AG10803 (cell line): Measurements from ENCODE around the gene CDH22.

Experiments
- DNase-seq: peaks from one replicate; pipeline ENCODE4 v3.0.0; 2010; ENCODE audit warnings: low read depth
- H3K4me3 ChIP-seq: 2 replicates; pipeline ENCODE4 v1.5.1; 2011; ENCODE audit warnings: mild to moderate bottlenecking, low read length, control low read depth
- TF ChIP-seq, protein P1 (sequence below): conservative IDR thresholded peaks from 2 replicates; pipeline ENCODE4 v1.5.1; 2011; ENCODE audit warnings: mild to moderate bottlenecking, low read length, control low read depth, inconsistent platforms

Gene CDH22

DNA sequence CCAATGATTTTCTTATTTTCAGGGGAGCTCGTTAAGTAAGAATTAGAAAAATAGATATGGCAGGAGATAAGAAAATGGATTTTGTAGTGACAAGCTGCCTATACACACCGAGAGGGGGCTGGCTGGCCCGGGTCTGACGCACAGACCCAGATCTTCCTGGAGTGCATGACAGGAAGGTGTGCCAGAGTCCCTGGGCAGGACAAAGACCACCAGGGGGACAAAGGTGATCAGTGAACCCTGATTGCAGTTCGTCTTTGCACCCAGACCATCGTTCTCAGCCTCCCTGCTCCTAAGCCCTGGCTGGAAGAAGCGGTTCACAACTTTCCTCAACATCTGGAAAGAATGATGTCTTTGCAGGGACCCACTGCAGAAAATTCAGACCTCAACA lies 24.3 kb downstream of the CDH22 start:
- H3K4me3 ChIP-seq, result no peak overlapping the region
- TF ChIP-seq, protein P1, sequence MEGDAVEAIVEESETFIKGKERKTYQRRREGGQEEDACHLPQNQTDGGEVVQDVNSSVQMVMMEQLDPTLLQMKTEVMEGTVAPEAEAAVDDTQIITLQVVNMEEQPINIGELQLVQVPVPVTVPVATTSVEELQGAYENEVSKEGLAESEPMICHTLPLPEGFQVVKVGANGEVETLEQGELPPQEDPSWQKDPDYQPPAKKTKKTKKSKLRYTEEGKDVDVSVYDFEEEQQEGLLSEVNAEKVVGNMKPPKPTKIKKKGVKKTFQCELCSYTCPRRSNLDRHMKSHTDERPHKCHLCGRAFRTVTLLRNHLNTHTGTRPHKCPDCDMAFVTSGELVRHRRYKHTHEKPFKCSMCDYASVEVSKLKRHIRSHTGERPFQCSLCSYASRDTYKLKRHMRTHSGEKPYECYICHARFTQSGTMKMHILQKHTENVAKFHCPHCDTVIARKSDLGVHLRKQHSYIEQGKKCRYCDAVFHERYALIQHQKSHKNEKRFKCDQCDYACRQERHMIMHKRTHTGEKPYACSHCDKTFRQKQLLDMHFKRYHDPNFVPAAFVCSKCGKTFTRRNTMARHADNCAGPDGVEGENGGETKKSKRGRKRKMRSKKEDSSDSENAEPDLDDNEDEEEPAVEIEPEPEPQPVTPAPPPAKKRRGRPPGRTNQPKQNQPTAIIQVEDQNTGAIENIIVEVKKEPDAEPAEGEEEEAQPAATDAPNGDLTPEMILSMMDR, result no peak
- DNase-seq, result no peak

DNA sequence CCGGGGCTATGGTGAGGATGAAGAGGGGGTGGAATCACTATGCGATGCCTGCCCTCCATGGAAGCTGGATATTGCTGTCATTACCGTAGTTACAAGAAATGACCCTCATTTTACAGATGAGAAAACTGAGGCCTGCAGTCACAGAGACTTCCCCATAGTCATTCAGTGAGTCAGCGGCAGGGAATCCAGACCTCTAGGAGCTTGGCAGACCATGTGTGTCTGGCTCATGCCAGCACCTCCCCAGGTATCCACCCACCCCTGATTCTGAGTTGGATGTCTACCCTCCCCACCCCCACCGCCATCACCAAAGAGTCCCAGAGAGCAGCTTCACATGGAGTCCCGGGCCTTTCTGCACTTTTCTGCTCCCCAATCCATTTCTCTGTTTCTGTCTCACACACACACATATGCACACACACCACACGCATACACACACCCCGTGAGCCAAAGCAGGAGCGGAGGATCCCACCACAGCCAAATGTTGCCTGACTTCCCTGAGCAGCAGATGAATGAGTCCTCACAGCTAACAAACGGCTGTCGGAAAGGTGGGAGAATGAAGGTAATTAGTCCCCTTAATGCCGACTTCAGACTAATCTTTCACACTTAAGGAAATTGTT lies 24.8 kb downstream of the CDH22 start:
- TF ChIP-seq, protein P1, result no peak
- no peak overlapping the region for H3K4me3 ChIP-seq
- no peak for DNase-seq

DNA sequence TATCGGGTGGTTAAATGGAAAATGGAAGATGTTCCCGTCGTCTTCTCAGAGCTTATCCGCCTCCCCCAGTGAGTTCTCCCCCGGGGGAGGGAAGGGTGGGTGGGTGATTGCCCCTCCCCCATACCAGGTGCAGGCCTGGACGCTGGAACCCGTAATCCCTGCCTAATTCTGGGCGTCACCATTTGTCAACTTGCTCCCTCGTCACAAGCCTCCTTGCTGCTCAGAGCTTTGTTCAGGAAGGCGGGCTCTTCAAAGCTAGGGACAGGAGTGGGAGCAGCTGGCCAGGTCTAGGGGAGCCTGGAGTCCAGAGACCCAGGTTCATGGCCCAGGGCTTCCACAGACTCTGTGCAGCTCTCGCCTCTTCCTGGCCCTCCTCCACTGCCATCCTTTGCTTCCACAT lies 25.6 kb downstream of the CDH22 start:
- TF ChIP-seq, protein P1, result no peak
- no peak overlapping the region for H3K4me3 ChIP-seq
- DNase-seq, result no peak

DNA sequence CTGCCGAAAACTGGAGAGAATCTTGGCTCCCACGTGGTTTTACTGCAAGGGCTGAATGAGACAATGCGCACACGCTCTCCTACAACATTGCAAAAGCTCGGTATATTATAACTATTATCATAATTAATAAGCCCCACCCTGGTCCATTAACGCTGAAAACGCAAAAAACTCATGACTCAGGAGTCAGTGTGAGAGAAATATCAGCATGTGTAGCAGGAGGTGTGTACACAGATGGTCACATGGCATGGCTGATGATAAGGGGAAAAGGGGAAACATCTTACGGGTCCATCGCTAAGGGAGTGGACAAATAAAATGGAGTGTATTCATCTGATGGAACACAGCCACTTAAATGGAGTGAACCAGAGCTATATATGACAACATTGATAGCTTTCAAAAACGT lies 29.2 kb downstream of the CDH22 start:
- no peak for DNase-seq
- H3K4me3 ChIP-seq, result no peak overlapping the region
- TF ChIP-seq, protein P1, result no peak

DNA sequence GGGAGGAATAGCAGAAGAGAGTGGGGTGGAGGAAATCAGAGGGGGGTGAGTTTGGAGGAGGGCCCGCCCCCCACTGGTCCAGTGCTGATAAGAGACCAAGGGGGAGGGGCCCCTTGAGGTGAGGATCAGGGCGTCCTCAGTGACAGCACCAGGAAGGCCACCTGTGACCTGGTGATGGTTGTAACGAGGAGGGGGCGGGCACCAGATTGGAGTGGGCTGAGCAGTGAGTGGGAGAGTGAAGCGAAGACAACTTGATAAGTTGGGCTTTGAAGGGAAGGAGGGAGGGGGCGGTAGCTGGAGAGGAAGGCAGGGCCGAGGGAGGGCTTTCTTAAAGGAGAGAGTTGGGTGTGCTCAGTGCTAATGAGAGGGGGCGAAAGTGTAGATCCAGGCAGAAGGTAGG lies 30.7 kb downstream of the CDH22 start:
- TF ChIP-seq, protein P1, result no peak
- no peak for DNase-seq
- H3K4me3 ChIP-seq, result no peak overlapping the region

DNA sequence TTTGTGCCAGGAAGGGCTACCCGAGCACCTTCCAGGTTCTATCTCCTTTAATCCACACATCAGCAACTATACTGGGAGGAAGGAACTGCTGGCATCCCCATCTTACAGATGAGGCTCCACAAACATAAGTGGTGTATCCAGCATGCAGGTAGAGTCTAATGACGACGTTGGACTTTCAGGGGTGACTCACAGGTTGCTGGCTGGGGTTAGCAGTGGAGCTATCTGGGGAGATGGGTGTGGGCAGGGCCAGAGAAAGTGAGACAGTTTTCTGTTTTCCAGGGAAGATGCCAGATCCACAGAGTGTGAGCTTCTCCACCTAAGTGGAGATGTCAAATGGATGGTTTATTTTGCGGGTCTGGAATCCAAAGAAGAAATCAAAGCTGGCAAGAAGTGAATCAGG lies 31.8 kb downstream of the CDH22 start:
- TF ChIP-seq, protein P1, result no peak
- no peak overlapping the region for H3K4me3 ChIP-seq
- DNase-seq, result no peak

DNA sequence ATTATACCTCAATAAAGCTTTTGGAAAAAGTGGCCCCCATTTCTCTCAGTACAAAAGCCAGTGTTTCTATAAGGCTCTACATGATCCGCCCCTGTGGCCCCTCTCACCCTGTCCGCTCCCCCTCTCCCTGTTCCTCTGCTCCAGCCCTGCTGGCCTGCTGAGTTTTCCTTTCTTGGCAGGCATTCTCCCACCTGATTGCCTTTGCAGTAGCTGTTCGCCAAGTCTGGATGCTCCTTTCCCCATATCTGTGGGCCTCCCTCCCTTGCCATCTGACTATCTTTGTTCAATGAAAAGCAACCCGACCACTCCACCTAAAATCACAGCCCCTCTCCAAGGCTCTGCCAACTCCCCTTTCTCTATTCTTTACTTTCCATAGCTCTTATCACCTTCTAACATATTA lies 33.2 kb downstream of the CDH22 start:
- TF ChIP-seq, protein P1, result no peak
- no peak for DNase-seq
- no peak overlapping the region for H3K4me3 ChIP-seq
